HepG2 (cell line): ENCODE data around the gene MBTD1. TPM values are rescaled to one million over a fixed set of nuclear protein-coding genes. Genes with fewer than 3 reads are reported as not detected.

Experiments used
- ATAC-seq: fragments of 200-7000 bp; cut with Tn5 transposase; 3 replicates; pipeline ENCODE4 v1.9.1; 2020; ENCODE audit warnings: mild to moderate bottlenecking, moderate library complexity
- BruUV-seq: library from RNA; stranded (reverse); fragments of 400-500 nt; replicated peaks from 2 replicates; lab custom pipeline; 2021; lab: Mats Ljungman, UMichigan
- CTCF ChIA-PET: fragments of 300-600 bp; formaldehyde crosslinking; extraction: SDS; loops from one replicate; lab custom pipeline; 2021; ENCODE audit warnings: low total read pairs, inconsistent platforms, low intra/inter-chr PET ratio; lab: Yijun Ruan, JAX
- POLR2A ChIA-PET: fragments of 350-600 bp; sonication (Branson Sonifier 250); formaldehyde crosslinking; loops from one replicate; lab custom pipeline; 2020; ENCODE audit warnings: antibody characterized with exemption, inconsistent platforms; lab: Yijun Ruan, JAX
- DNase-seq: peaks from one replicate; pipeline ENCODE4 v3.0.0-alpha.2; 2015; ENCODE audit warnings: low spot score
- FAIRE-seq: peaks from 3 replicates; lab custom pipeline; 2011; peaks lifted over from hg19 to GRCh38; lab: Jason Lieb, UNC
- H2AFZ ChIP-seq: one replicate; pipeline ENCODE4 v1.6.1; 2011; ENCODE audit warnings: low read length, inconsistent platforms
- H3K27ac ChIP-seq: fragments of 300-600 bp; 3 replicates; pipeline ENCODE4 v1.8.0; 2011; ENCODE audit warnings: mixed run types, mild to moderate bottlenecking, mixed read lengths, low read length, inconsistent platforms; ENCODE audit not compliant: insufficient read depth; ENCODE audit errors: extremely low read length
- H3K27me3 ChIP-seq, 2 experiments: fragments of 200-600 bp in 1 of 2; 2 replicates in 1 of 2; 3 replicates in 1 of 2; pipeline versions ENCODE4 v1.6.0 to v1.8.0; 2011; ENCODE audit warnings: low read length in 2 of 2, mild to moderate bottlenecking in 2 of 2, moderate library complexity in 2 of 2, inconsistent platforms in 1 of 2; ENCODE audit not compliant: insufficient read depth in 2 of 2, control insufficient read depth in 1 of 2
- H3K36me3 ChIP-seq, 2 experiments: fragments of 200-600 bp in 1 of 2; replicated peaks in 1 of 2; 2 replicates in 1 of 2; 3 replicates in 1 of 2; pipeline versions ENCODE4 v1.5.1 to v1.8.0; 2011; ENCODE audit warnings: low read length in 2 of 2, inconsistent platforms in 1 of 2; ENCODE audit not compliant: insufficient read depth in 2 of 2, control insufficient read depth in 1 of 2
- H3K4me1 ChIP-seq: 2 replicates; pipeline ENCODE4 v1.5.1; 2012; ENCODE audit warnings: low read length, inconsistent platforms; ENCODE audit not compliant: insufficient read depth
- H3K4me2 ChIP-seq: 2 replicates; pipeline ENCODE4 v1.6.0; 2011; ENCODE audit warnings: low read depth, low read length, inconsistent platforms
- H3K4me3 ChIP-seq, 3 experiments: fragments of 200-600 bp in 1 of 3; sonication (generic), shearing (Covaris generic) in 1 of 3; replicated peaks in 1 of 3; 2 replicates each; pipeline ENCODE4 v1.5.1; 2011 to 2016; ENCODE audit warnings: low read length in 3 of 3, inconsistent platforms in 2 of 3, low read depth in 2 of 3, mild to moderate bottlenecking in 2 of 3, control low read depth in 1 of 3, mixed read lengths in 1 of 3; ENCODE audit not compliant: insufficient read depth in 1 of 3
- H3K79me2 ChIP-seq: one replicate; pipeline ENCODE4 v1.6.1; 2011; ENCODE audit warnings: low read length, inconsistent platforms; ENCODE audit not compliant: insufficient read depth
- H3K9ac ChIP-seq: 2 replicates; pipeline ENCODE4 v1.6.0; 2011; ENCODE audit warnings: mild to moderate bottlenecking, low read depth, low read length, inconsistent platforms; ENCODE audit not compliant: insufficient read depth
- H3K9me3 ChIP-seq: 2 replicates; pipeline ENCODE4 v1.5.1; 2012; ENCODE audit warnings: mild to moderate bottlenecking, low read length
- H4K20me1 ChIP-seq: 2 replicates; pipeline ENCODE4 v1.6.0; 2011; ENCODE audit warnings: inconsistent platforms, mild to moderate bottlenecking, low read length, moderate library complexity; ENCODE audit not compliant: insufficient read depth
- ARNTL ChIP-seq: sonication (generic); formaldehyde crosslinking; IDR thresholded peaks from 2 replicates; pipeline ENCODE4 v1.4.0; 2020; ENCODE audit warnings: mild to moderate bottlenecking, missing genetic modification reagents
- CENPX ChIP-seq: sonication (generic); formaldehyde crosslinking; IDR thresholded peaks from 2 replicates; pipeline ENCODE4 v1.9.0; 2021; ENCODE audit warnings: mild to moderate bottlenecking, missing genetic modification reagents, moderate library complexity
- FOXA1 ChIP-seq, 2 experiments: fragments of 450-650 bp in 1 of 2; sonication (generic) in 1 of 2; formaldehyde crosslinking in 1 of 2; IDR thresholded peaks; 2 replicates each; pipeline versions ENCODE4 v1.4.0 to v1.6.1; 2016 to 2020; ENCODE audit warnings: missing genetic modification reagents in 1 of 2
- FOXM1 ChIP-seq: sonication (generic); formaldehyde crosslinking; IDR thresholded peaks from 2 replicates; pipeline ENCODE4 v1.5.0; 2020; ENCODE audit warnings: missing genetic modification reagents
- GTF2F1 ChIP-seq: fragments of 150-350 bp; IDR thresholded peaks from 2 replicates; pipeline ENCODE4 v1.6.1; 2014; ENCODE audit warnings: low read length
- HNF4A ChIP-seq: sonication (generic); formaldehyde crosslinking; IDR thresholded peaks from 2 replicates; pipeline ENCODE4 v1.4.0; 2020; ENCODE audit warnings: missing genetic modification reagents
- NCOA5 ChIP-seq: sonication (generic); formaldehyde crosslinking; IDR thresholded peaks from 2 replicates; pipeline ENCODE4 v1.4.0; 2020; ENCODE audit warnings: missing genetic modification reagents
- RFX1 ChIP-seq: fragments of 450-650 bp; IDR thresholded peaks from 2 replicates; pipeline ENCODE4 v1.6.1; 2017
- SRY ChIP-seq: sonication (generic); formaldehyde crosslinking; IDR thresholded peaks from 2 replicates; pipeline ENCODE4 v1.8.0; 2022; ENCODE audit warnings: mild to moderate bottlenecking, missing genetic modification reagents
- ZBTB20 ChIP-seq: sonication (generic); formaldehyde crosslinking; IDR thresholded peaks from 2 replicates; pipeline ENCODE4 v1.8.1; 2023; ENCODE audit warnings: missing genetic modification reagents, low read depth, mild to moderate bottlenecking, borderline replicate concordance
- ZNF343 ChIP-seq: sonication (generic); formaldehyde crosslinking; IDR thresholded peaks from 2 replicates; pipeline ENCODE4 v1.4.0; 2020; ENCODE audit warnings: mild to moderate bottlenecking, missing genetic modification reagents
- ZNF430 ChIP-seq: sonication (generic); formaldehyde crosslinking; IDR thresholded peaks from 2 replicates; pipeline ENCODE4 v1.9.0; 2021; ENCODE audit warnings: mild to moderate bottlenecking, missing genetic modification reagents
- ZSCAN22 ChIP-seq: sonication (generic); formaldehyde crosslinking; IDR thresholded peaks from 2 replicates; pipeline ENCODE4 v1.4.0; 2020; ENCODE audit warnings: mild to moderate bottlenecking, missing genetic modification reagents
- ZSCAN31 ChIP-seq: sonication (generic); formaldehyde crosslinking; IDR thresholded peaks from 2 replicates; pipeline ENCODE4 v1.5.0; 2020; ENCODE audit warnings: low read depth, mild to moderate bottlenecking, missing genetic modification reagents
- WGBS: methylation state at CpG from one replicate; pipeline ENCODE4 v1.1.6; 2017; ENCODE audit warnings: low lambda C conversion rate; 5-methylcytosine and 5-hydroxymethylcytosine counted together
- in situ Hi-C: cut with HindIII; loops from 2 replicates; pipeline ENCODE4 v1.10.0; 2017; ENCODE audit warnings: low pct_unique_long_range_greater_than_20kb; ENCODE audit not compliant: extremely low pct_ligation_motif_present
- intact Hi-C: fragments of 100-400 bp; cut with micrococcal nuclease; formaldehyde crosslinking; loops from one replicate; pipeline ENCODE4 v1.10.0; 2022; ENCODE audit not compliant: unreplicated experiment
- polyA plus RNA-seq, 8 experiments: library from polyadenylated mRNA; depleted of rRNA in 3 of 8; stranded (reverse) in 7 of 8; unstranded in 1 of 8; fragments of >200 nt; fragmentation: Illumina TruSeq in 4 of 8; extraction: Trizol in 4 of 8; gene quantifications; 2 replicates each; pipeline versions ENCODE4 v1.2.1 to v1.2.3, GENCODE V29; 2011 to 2016; ENCODE audit warnings: low read depth in 4 of 8, missing spikeins in 1 of 8, mixed read lengths in 1 of 8; ENCODE audit not compliant: insufficient read depth in 1 of 8
- total RNA-seq, 5 experiments: library from RNA; depleted of rRNA; stranded (reverse); fragments of >200 nt; fragmentation: Illumina TruSeq; extraction: Trizol; gene quantifications; 2 replicates each; pipeline ENCODE4 v1.2.3, GENCODE V29; 2016; ENCODE audit warnings: low read depth in 1 of 5

Gene MBTD1
- total and polyA plus RNA-seq, 2 of the 13 experiments (the other 11 are each of a cell fraction or from before 2014, with no cell fraction given) = 20.9 TPM

DNA sequence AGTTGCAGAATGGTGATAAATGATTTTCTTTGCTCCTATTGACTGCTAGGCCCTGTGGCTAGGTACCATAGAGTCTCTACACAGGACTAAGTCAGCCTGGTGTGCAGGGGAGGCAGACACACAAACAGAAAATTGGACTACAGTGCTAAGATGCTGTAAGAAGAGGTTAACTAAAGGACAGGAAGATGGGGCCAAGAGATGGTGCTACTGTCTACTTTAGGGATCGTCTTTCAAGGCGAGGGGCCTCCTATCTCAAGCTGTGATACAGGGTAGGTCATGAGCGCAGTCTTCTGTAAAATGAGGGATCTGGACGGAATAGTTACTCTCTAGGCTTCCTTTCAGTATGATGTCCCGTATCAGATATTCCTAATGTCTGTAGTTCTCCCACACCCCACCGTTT lies 105.7 kb downstream of the MBTD1 start:
- POLR2A ChIA-PET = interaction anchor here (0.9 to 4.1 kb wide), 3 partner anchors 10 to 33 kb away, joined by 3 to 43 read pairs (median 13); partner anchors contain the start of genes NME2 and SPAG9
- Histone ChIP-seq H3K27me3 (no peaks in the 10 kb centered on the region; a peak in 1 of 5 replicates), H4K20me1 (no peaks in the 10 kb centered on the region), H3K4me1 (peaks cover 46% of the 10 kb centered on the region), H3K4me3 (peak overlapping the region; percentile 81 to 94 (median 84))
- TF ChIP-seq ZBTB20 (CRISPR knock-in tag) (0 out of 2 replicates have a peak, but pooled peaks have one; percentile 18), ZSCAN31 (CRISPR knock-in tag) (no peak), RFX1 (no peak), FOXM1 (0 out of 2 replicates have a peak, but pooled peaks have one; percentile 57), NCOA5 (CRISPR knock-in tag) (no peak), GTF2F1 (0 out of 2 replicates have a peak, but pooled peaks have one; percentile 26), CENPX (no peak), ARNTL (no peak), HNF4A (CRISPR knock-in tag) (no peak), FOXA1 (IDR thresholded peaks at IDR 0.05) (no peak), FOXA1 (CRISPR knock-in tag; IDR thresholded peaks at IDR 0.05) (no peak), SRY (CRISPR knock-in tag) (0 out of 2 replicates have a peak, but pooled peaks have one; percentile 11), ZSCAN22 (no peak), ZNF343 (CRISPR knock-in tag) (no peak), ZNF430 (CRISPR knock-in tag) (peak; percentile 16; the same call in 1 of the 2 replicates)
- TF ChIP-seq, all 625 proteins: peak for 5
- in situ Hi-C loops (loop anchor here (5.0 kb wide), 1 partner anchor 152 kb away; no protein-coding TSS in a partner anchor), intact Hi-C loops (no loop called here)
- FAIRE-seq (no peak), DNase-seq (no peak), ATAC-seq (peak; percentile 5)
- H3K36me3 ChIP-seq = peaks cover 9 to 34% of the 10 kb centered on the region in 2 experiments
- under 1% methylated on average over 6 of the region's 6 CpGs for WGBS
- peak overlapping the region; percentile 76 for H3K27ac ChIP-seq
- TSS peak; percentile 55 for BruUV-seq
- peak overlapping the region; percentile 88 for H3K9ac ChIP-seq
- H2AFZ ChIP-seq = peak overlapping the region; percentile 7
- CTCF ChIA-PET = interaction anchor here (3.3 kb wide), 1 partner anchor 154 kb away, joined by 38 read pairs; no protein-coding TSS in a partner anchor
- H3K79me2 ChIP-seq = peaks cover 53% of the 10 kb centered on the region
- peak overlapping the region; percentile 83 for H3K4me2 ChIP-seq
- H3K9me3 ChIP-seq = no peaks in the 10 kb centered on the region
